Measurements from ENCODE around the gene NEGR1. TPM values are rescaled to one million over a fixed set of nuclear protein-coding genes. Genes with fewer than 3 reads are reported as not detected.

NEGR1 gene
- total RNA-seq, 4 donors from 2014 or later = 7.0 to 10.0 (median 8.1) TPM

GRCh38 chr1:71944006-71944405, 338.3 kb downstream of the NEGR1 start:
- H3K9me3 ChIP-seq = no peaks in the 10 kb centered on the region
- no peaks in the 10 kb centered on the region for H3K27me3 ChIP-seq
- H3K27ac ChIP-seq = no peak overlapping the region
- peaks cover 0 to 6% (median 2%) of the 10 kb centered on the region in 4 donors for H3K4me1 ChIP-seq
- in situ Hi-C loops (cut with MboI; ENCODE audit: low pct_ligation_motif_present in 1 of 4, low pct_unique_long_range_greater_than_20kb in 1 of 4, low sequenced_read_pairs in 3 of 4) = no loop called here
- TF ChIP-seq CTCF (IDR thresholded peaks at IDR 0.05) (no peak), EP300 (IDR thresholded peaks at IDR 0.05; ENCODE audit: low read depth) (no peak), POLR2A (IDR thresholded peaks at IDR 0.05) (no peak)
- no peak overlapping the region for H3K4me3 ChIP-seq
- DNase-seq = no peak
- WGBS, 2 donors (ENCODE audit: low coverage in 1 of 2) = 11 to 16% methylated on average over 1 of the region's 1 CpG
- H3K36me3 ChIP-seq = no peaks in the 10 kb centered on the region
- intact Hi-C loops (cut with DNase I; ENCODE audit: low total_unique reads) = no loop called here

- no peak overlapping the region for H3K27ac ChIP-seq
- in situ Hi-C loops (cut with MboI; ENCODE audit: low pct_ligation_motif_present in 1 of 4, low pct_unique_long_range_greater_than_20kb in 1 of 4, low sequenced_read_pairs in 3 of 4) (no loop called here), intact Hi-C loops (cut with DNase I; ENCODE audit: low total_unique reads) (no loop called here)
- H3K36me3 ChIP-seq = no peaks in the 10 kb centered on the region
- no peaks in the 10 kb centered on the region for H3K9me3 ChIP-seq
- H3K27me3 ChIP-seq = no peaks in the 10 kb centered on the region
- WGBS, 2 donors (ENCODE audit: low coverage in 1 of 2) = 89% methylated on average over 2 of the region's 2 CpGs
- H3K4me1 ChIP-seq = peaks cover 0 to 4% (median 0%) of the 10 kb centered on the region in 4 donors
- H3K4me3 ChIP-seq = no peak overlapping the region
- no peak for DNase-seq
- TF ChIP-seq POLR2AphosphoS5 (IDR thresholded peaks at IDR 0.05) (no peak), CTCF (IDR thresholded peaks at IDR 0.05) (no peak), EP300 (IDR thresholded peaks at IDR 0.05; ENCODE audit: low read depth) (no peak), POLR2A (IDR thresholded peaks at IDR 0.05) (no peak)
Observed at GRCh38 chr1:71940261-71940660, 342.1 kb downstream of the NEGR1 start.

GRCh38 chr1:71930511-71930910, 351.8 kb downstream of the NEGR1 start:
- Histone ChIP-seq H3K36me3 (no peaks in the 10 kb centered on the region), H3K27ac (no peak overlapping the region), H3K9me3 (no peaks in the 10 kb centered on the region), H3K27me3 (no peaks in the 10 kb centered on the region), H3K4me1 (no peaks in the 10 kb centered on the region), H3K4me3 (no peak overlapping the region)
- in situ Hi-C loops (cut with MboI; ENCODE audit: low pct_ligation_motif_present in 1 of 4, low pct_unique_long_range_greater_than_20kb in 1 of 4, low sequenced_read_pairs in 3 of 4) = no loop called here
- 77% methylated on average over 4 of the region's 4 CpGs for WGBS, 2 donors (ENCODE audit: low coverage in 1 of 2)
- intact Hi-C loops (cut with DNase I; ENCODE audit: low total_unique reads) = no loop called here
- no peak for TF ChIP-seq EP300 (IDR thresholded peaks at IDR 0.05; ENCODE audit: low read depth)
- no peak for TF ChIP-seq POLR2A (IDR thresholded peaks at IDR 0.05)
- TF ChIP-seq POLR2AphosphoS5 (IDR thresholded peaks at IDR 0.05) = no peak
- no peak for TF ChIP-seq CTCF (IDR thresholded peaks at IDR 0.05)
- no peak for DNase-seq

- Histone ChIP-seq H3K36me3 (no peaks in the 10 kb centered on the region), H3K27me3 (no peaks in the 10 kb centered on the region), H3K4me1 (no peaks in the 10 kb centered on the region), H3K4me3 (no peak overlapping the region), H3K27ac (no peak overlapping the region), H3K9me3 (no peaks in the 10 kb centered on the region)
- in situ Hi-C loops (cut with MboI; ENCODE audit: low pct_ligation_motif_present in 1 of 4, low pct_unique_long_range_greater_than_20kb in 1 of 4, low sequenced_read_pairs in 3 of 4) = no loop called here
- TF ChIP-seq POLR2AphosphoS5 (IDR thresholded peaks at IDR 0.05) = no peak
- no peak for TF ChIP-seq POLR2A (IDR thresholded peaks at IDR 0.05)
- TF ChIP-seq EP300 (IDR thresholded peaks at IDR 0.05; ENCODE audit: low read depth) = no peak
- no peak for TF ChIP-seq CTCF (IDR thresholded peaks at IDR 0.05)
- intact Hi-C loops (cut with DNase I; ENCODE audit: low total_unique reads) = no loop called here
- DNase-seq = no peak
- WGBS, 2 donors (ENCODE audit: low coverage in 1 of 2) = 84 to 88% methylated on average over 5 of the region's 5 CpGs
Observed at GRCh38 chr1:71921935-71922559, 360.3 kb downstream of the NEGR1 start.

Measured in transverse colon (tissue), 4 donors.